GM23338 (cell line): ENCODE measurements around the gene TTC8. TPM values are rescaled to one million over a fixed set of nuclear protein-coding genes. Genes with fewer than 3 reads are reported as not detected.

ENCODE experiments used
- ATAC-seq: fragments of 200-7000 bp; cut with Tn5 transposase; 3 replicates; pipeline ENCODE4 v1.9.1; 2020
- DNase-seq: peaks from one replicate; pipeline ENCODE4 v3.0.0-alpha.2; 2015; ENCODE audit warnings: low spot score
- H2AFZ ChIP-seq: fragments of 200-600 bp; sonication (generic); 2 replicates; pipeline ENCODE4 v1.8.0; 2016; ENCODE audit warnings: antibody characterized with exemption, mild to moderate bottlenecking, moderate library complexity
- H3F3A ChIP-seq: fragments of 200-600 bp; sonication (generic); replicated peaks from 2 replicates; pipeline ENCODE4 v1.8.0; 2017; ENCODE audit warnings: antibody characterized with exemption, mixed run types, low read depth
- H3K27ac ChIP-seq: fragments of 200-600 bp; sonication (generic); 2 replicates; pipeline ENCODE4 v1.6.1; 2016; ENCODE audit warnings: low read depth
- H3K27me3 ChIP-seq: fragments of 200-600 bp; sonication (generic); 2 replicates; pipeline ENCODE4 v1.8.0; 2016; ENCODE audit warnings: mild to moderate bottlenecking, mixed run types, moderate library complexity; ENCODE audit not compliant: insufficient read depth
- H3K36me3 ChIP-seq: fragments of 200-600 bp; sonication (generic); 2 replicates; pipeline ENCODE4 v1.8.0; 2016; ENCODE audit warnings: mild to moderate bottlenecking; ENCODE audit not compliant: insufficient read depth
- H3K4me1 ChIP-seq: fragments of 200-600 bp; sonication (generic); 2 replicates; pipeline ENCODE4 v1.8.0; 2016; ENCODE audit warnings: mild to moderate bottlenecking, moderate library complexity; ENCODE audit not compliant: insufficient read depth
- H3K4me2 ChIP-seq: fragments of 200-600 bp; sonication (generic); 2 replicates; pipeline ENCODE4 v1.7.1; 2017; ENCODE audit warnings: mixed run types
- H3K4me3 ChIP-seq: fragments of 200-600 bp; sonication (generic); 2 replicates; pipeline ENCODE4 v1.6.1; 2016; ENCODE audit warnings: mixed run types
- H3K79me2 ChIP-seq: fragments of 200-600 bp; sonication (generic); replicated peaks from 2 replicates; pipeline ENCODE4 v1.8.0; 2017; ENCODE audit warnings: mild to moderate bottlenecking; ENCODE audit not compliant: insufficient read depth
- H3K9me2 ChIP-seq: fragments of 200-600 bp; sonication (generic); 2 replicates; pipeline ENCODE4 v1.8.0; 2017; ENCODE audit not compliant: insufficient read depth
- H4K20me1 ChIP-seq: fragments of 200-600 bp; sonication (generic); replicated peaks from 2 replicates; pipeline ENCODE4 v1.8.0; 2017; ENCODE audit warnings: mild to moderate bottlenecking; ENCODE audit not compliant: insufficient read depth
- H3K27ac Mint-ChIP-seq: 2 replicates; pipeline ENCODE4 v1.8.0; 2020; ENCODE audit warnings: inconsistent platforms, mild to moderate bottlenecking, moderate library complexity, mixed read lengths
- H3K27me3 Mint-ChIP-seq: 3 replicates; pipeline ENCODE4 v1.8.0; 2022; ENCODE audit warnings: low read depth, mild to moderate bottlenecking, moderate library complexity, mixed read lengths, inconsistent platforms; ENCODE audit not compliant: insufficient read depth, poor library complexity
- H3K36me3 Mint-ChIP-seq: 3 replicates; pipeline ENCODE4 v1.8.0; 2021; ENCODE audit warnings: low read depth, mild to moderate bottlenecking, inconsistent platforms, moderate library complexity, mixed read lengths
- H3K4me1 Mint-ChIP-seq: 3 replicates; pipeline ENCODE4 v1.8.0; 2020; ENCODE audit warnings: mild to moderate bottlenecking, inconsistent platforms, mixed read lengths
- H3K4me3 Mint-ChIP-seq: 3 replicates; pipeline ENCODE4 v1.8.0; 2021; ENCODE audit warnings: moderate library complexity, mild to moderate bottlenecking, inconsistent platforms, mixed read lengths
- H3K9me3 Mint-ChIP-seq: 3 replicates; pipeline ENCODE4 v1.8.0; 2020; ENCODE audit warnings: moderate library complexity, mild to moderate bottlenecking, inconsistent platforms, mixed read lengths
- CREB1 ChIP-seq: fragments of 250-450 bp; sonication (Bioruptor Pico); IDR thresholded peaks from 2 replicates; pipeline ENCODE4 v1.5.0; 2020; ENCODE audit warnings: low read depth, mild to moderate bottlenecking, moderate library complexity
- CTCF ChIP-seq, 2 experiments: fragments of 200-600 bp in 1 of 2; sonication (generic) in 1 of 2; conservative IDR thresholded peaks; 2 replicates each; pipeline versions ENCODE4 v1.5.1 to v1.6.1; 2016 to 2017; ENCODE audit warnings: antibody characterized with exemption in 2 of 2, low read depth in 2 of 2, mild to moderate bottlenecking in 2 of 2, moderate library complexity in 1 of 2
- ETS1 ChIP-seq: IDR thresholded peaks from 2 replicates; pipeline ENCODE4 v1.6.1; 2016; ENCODE audit warnings: antibody characterized with exemption
- EZH2 ChIP-seq: fragments of 200-600 bp; sonication (generic); IDR thresholded peaks from one replicate; pipeline ENCODE4 v1.8.0; 2017; ENCODE audit warnings: antibody characterized with exemption, mild to moderate bottlenecking, low read depth; ENCODE audit not compliant: unreplicated experiment
- EZH2phosphoT487 ChIP-seq: fragments of 200-600 bp; sonication (generic); IDR thresholded peaks from one replicate; pipeline ENCODE4 v1.8.1; 2018; ENCODE audit warnings: antibody characterized with exemption; ENCODE audit not compliant: unreplicated experiment
- JUNB ChIP-seq: IDR thresholded peaks from one replicate; pipeline ENCODE4 v1.6.1; 2016; ENCODE audit warnings: antibody characterized with exemption; ENCODE audit not compliant: unreplicated experiment
- NANOG ChIP-seq: IDR thresholded peaks from 2 replicates; pipeline ENCODE4 v1.6.1; 2016; ENCODE audit warnings: antibody characterized with exemption, borderline replicate concordance
- POLR2AphosphoS5 ChIP-seq: IDR thresholded peaks from 2 replicates; pipeline ENCODE4 v1.6.1; 2016; ENCODE audit warnings: antibody characterized with exemption, low read depth
- REST ChIP-seq: IDR thresholded peaks from one replicate; pipeline ENCODE4 v1.6.1; 2018; ENCODE audit warnings: antibody characterized with exemption; ENCODE audit not compliant: unreplicated experiment
- STAT1 ChIP-seq: IDR thresholded peaks from one replicate; pipeline ENCODE4 v1.6.1; 2016; ENCODE audit warnings: antibody characterized with exemption; ENCODE audit not compliant: unreplicated experiment
- ZNF114 ChIP-seq: fragments of 250-450 bp; sonication (Bioruptor Pico); IDR thresholded peaks from 2 replicates; pipeline ENCODE4 v1.5.0; 2020; ENCODE audit warnings: mild to moderate bottlenecking, moderate library complexity
- ZNF331 ChIP-seq: fragments of 250-450 bp; sonication (Bioruptor Pico); IDR thresholded peaks from 2 replicates; pipeline ENCODE4 v1.5.0; 2020; ENCODE audit warnings: low read depth, mild to moderate bottlenecking, moderate library complexity
- ZNF462 ChIP-seq: fragments of 250-450 bp; sonication (Bioruptor Pico); IDR thresholded peaks from 2 replicates; pipeline ENCODE4 v1.5.0; 2020; ENCODE audit warnings: mild to moderate bottlenecking, moderate library complexity
- polyA plus RNA-seq: library from polyadenylated mRNA; unstranded; fragments of >200 nt; fragmentation: Nextera tagmentation; extraction: Ambion mirVana; gene quantifications from 2 replicates; pipeline ENCODE4 v1.2.1, GENCODE V29; 2016
- total RNA-seq: library from RNA; depleted of rRNA; stranded (reverse); fragments of >200 nt; shearing (Covaris generic); gene quantifications from 2 replicates; pipeline ENCODE4 v1.2.3, GENCODE V29; 2014

Gene TTC8
- total and polyA plus RNA-seq, 2 experiments from 2014 or later = 7.5 to 10.5 TPM

- ATAC-seq (no peak), DNase-seq (no peak)
- Histone ChIP-seq H3K4me3 (no peak overlapping the region), H3F3A (no peaks in the 10 kb centered on the region), H3K36me3 (no peaks in the 10 kb centered on the region), H3K4me1 (0 out of 2 replicates have a peak, but pooled peaks cover 6% of the 10 kb centered on the region), H3K79me2 (no peaks in the 10 kb centered on the region), H4K20me1 (no peaks in the 10 kb centered on the region), H3K27me3 (no peaks in the 10 kb centered on the region), H2AFZ (no peak overlapping the region), H3K9me2 (no peaks in the 10 kb centered on the region), H3K27ac (no peak overlapping the region), H3K4me2 (no peak overlapping the region)
- H3K27ac Mint-ChIP-seq = no peak overlapping the region
- peaks cover 3% of the 10 kb centered on the region; the same call in 1 of the 3 replicates for H3K4me1 Mint-ChIP-seq
- no peak for TF ChIP-seq ZNF462
- no peak for TF ChIP-seq NANOG
- no peak for TF ChIP-seq EZH2
- no peak for TF ChIP-seq ZNF331 (CRISPR knock-in tag)
- no peak for TF ChIP-seq CTCF (conservative IDR thresholded peaks at IDR 0.05; ENCODE audit: low read depth in 2 of 2)
- TF ChIP-seq ZNF114 = no peak
- TF ChIP-seq POLR2AphosphoS5 = no peak
- no peak for TF ChIP-seq EZH2phosphoT487
- no peak for TF ChIP-seq ETS1
- no peak for TF ChIP-seq STAT1
- no peak for TF ChIP-seq CREB1 (CRISPR knock-in tag)
- no peak for TF ChIP-seq REST
- TF ChIP-seq JUNB = no peak
- H3K36me3 Mint-ChIP-seq = no peaks in the 10 kb centered on the region
- H3K4me3 Mint-ChIP-seq = no peak overlapping the region
- H3K9me3 Mint-ChIP-seq = no peaks in the 10 kb centered on the region
- H3K27me3 Mint-ChIP-seq = no peaks in the 10 kb centered on the region
Observed at GRCh38 chr14:88895116-88895515, 70.7 kb downstream of the TTC8 start.
